Activated CD8-positive, alpha-beta memory T cell treated with anti-CD3 and anti-CD28 coated beads for 1 hour (primary cell): ENCODE measurements around the gene LRRC7.
"Not testable (repeated sequence)": the region's sequence is repeated elsewhere in the genome, so short reads cannot be mapped to it uniquely, and the experiment has no call there.

ENCODE experiments used
- DNase-seq, 2 donors: peaks; one replicate each; pipeline ENCODE4 v3.0.0-alpha.2; 2020; ENCODE audit warnings: low read depth in 1 of 2; ENCODE audit errors: extremely low read depth in 1 of 2

LRRC7 gene

GRCh38 chr1:69946935-69947334 is 379.2 kb downstream of the LRRC7 start:
- no peak for DNase-seq

GRCh38 chr1:69947837-69948236 is 380.1 kb downstream of the LRRC7 start:
- no peak for DNase-seq

GRCh38 chr1:69952676-69953075 is 385.0 kb downstream of the LRRC7 start:
- no peak for DNase-seq

- not testable (repeated sequence) for DNase-seq
Measured at GRCh38 chr1:69962452-69962851, 394.7 kb downstream of the LRRC7 start.

GRCh38 chr1:69967245-69967766 is 399.6 kb downstream of the LRRC7 start:
- DNase-seq = no peak

GRCh38 chr1:69976896-69977295 is 409.2 kb downstream of the LRRC7 start:
- DNase-seq = no peak

GRCh38 chr1:69982992-69983391 is 415.3 kb downstream of the LRRC7 start:
- no peak for DNase-seq

- DNase-seq = no peak
Measured at GRCh38 chr1:69985376-69985775, 417.7 kb downstream of the LRRC7 start.

GRCh38 chr1:69985901-69986439 is 418.2 kb downstream of the LRRC7 start:
- no peak for DNase-seq

- DNase-seq = no peak
Measured at GRCh38 chr1:69987881-69988280, 420.2 kb downstream of the LRRC7 start.

GRCh38 chr1:69991644-69992043 is 423.9 kb downstream of the LRRC7 start:
- no peak for DNase-seq

- no peak for DNase-seq
Measured at GRCh38 chr1:69992594-69992993, 424.9 kb downstream of the LRRC7 start.

GRCh38 chr1:69993810-69994209 is 426.1 kb downstream of the LRRC7 start:
- DNase-seq = no peak

- DNase-seq = no peak
Measured at GRCh38 chr1:69994241-69994640, 426.5 kb downstream of the LRRC7 start.

- DNase-seq = no peak
Measured at GRCh38 chr1:69998847-69999246, 431.1 kb downstream of the LRRC7 start.

- no peak for DNase-seq
Measured at GRCh38 chr1:70003211-70003908, 435.6 kb downstream of the LRRC7 start.

- no peak for DNase-seq
Measured at GRCh38 chr1:70005386-70006034, 437.8 kb downstream of the LRRC7 start.

- no peak for DNase-seq
Measured at GRCh38 chr1:70008660-70009059, 440.9 kb downstream of the LRRC7 start.

GRCh38 chr1:70017770-70018169 is 450.0 kb downstream of the LRRC7 start:
- no peak for DNase-seq

- DNase-seq = no peak
Measured at GRCh38 chr1:70024272-70024671, 456.6 kb downstream of the LRRC7 start.

- DNase-seq = no peak
Measured at GRCh38 chr1:70025052-70025451, 457.3 kb downstream of the LRRC7 start.

- DNase-seq = no peak
Measured at GRCh38 chr1:70025846-70026245, 458.1 kb downstream of the LRRC7 start.
